Heart right ventricle (tissue), 16 donors: ENCODE data around the gene SLC25A41. TPM values are rescaled to one million over a fixed set of nuclear protein-coding genes. Genes with fewer than 3 reads are reported as not detected.

ENCODE experiments used
- ATAC-seq, 8 donors: fragments of 200-7000 bp; cut with Tn5 transposase; one replicate each; pipeline ENCODE4 v1.9.1; 2020; ENCODE audit warnings: mild to moderate bottlenecking in 8 of 8, moderate library complexity in 8 of 8, moderate number of reproducible peaks in 1 of 8
- DNase-seq, 2 donors: peaks; one replicate each; pipeline ENCODE4 v3.0.0-alpha.2; 2020
- H3K27ac ChIP-seq, 10 donors: fragments of 200-600 bp; sonication (generic) in 2 of 10; one replicate each; pipeline versions ENCODE4 v1.5.0 to v1.8.0; 2020 to 2022; ENCODE audit warnings: mild to moderate bottlenecking in 3 of 10
- H3K27me3 ChIP-seq, 7 donors: fragments of 200-600 bp; one replicate each; pipeline ENCODE4 v1.8.0; 2021 to 2022; ENCODE audit warnings: mild to moderate bottlenecking in 2 of 7
- H3K36me3 ChIP-seq, 9 donors: fragments of 200-600 bp; sonication (generic) in 1 of 9; one replicate each; pipeline versions ENCODE4 v1.5.0 to v1.8.0; 2020 to 2022; ENCODE audit warnings: mild to moderate bottlenecking in 2 of 9
- H3K4me1 ChIP-seq, 9 donors: fragments of 200-600 bp; sonication (generic) in 1 of 9; one replicate each; pipeline versions ENCODE4 v1.5.0 to v1.8.0; 2020 to 2022; ENCODE audit warnings: mild to moderate bottlenecking in 4 of 9
- H3K4me3 ChIP-seq, 10 donors: fragments of 200-600 bp; sonication (generic) in 2 of 10; one replicate each; pipeline versions ENCODE4 v1.5.0 to v1.8.0; 2020 to 2022; ENCODE audit warnings: mild to moderate bottlenecking in 7 of 10, moderate library complexity in 2 of 10
- H3K9me3 ChIP-seq, 11 donors: fragments of 200-600 bp in 10 of 11; sonication (generic) in 2 of 11; one replicate each; pipeline versions ENCODE4 v1.5.0 to v1.8.0; 2013 to 2022; ENCODE audit warnings: mild to moderate bottlenecking in 2 of 11, control low read depth in 1 of 11, moderate library complexity in 1 of 11
- WGBS, 2 donors: extraction: QIAGEN DNeasy Blood & Tissue Kit; methylation state at CpG; one replicate each; pipeline ENCODE4 v1.1.7; 2013; ENCODE audit warnings: inconsistent platforms in 1 of 2; 5-methylcytosine and 5-hydroxymethylcytosine counted together
- intact Hi-C, 10 donors: fragments of 100-400 bp; cut with DNase I; formaldehyde crosslinking; loops; one replicate each; pipeline versions ENCODE4 v1.11.1 to v1.14.2; 2022
- polyA plus RNA-seq, 2 donors: library from polyadenylated mRNA; stranded (reverse); fragments of 200-250 nt; gene quantifications; one replicate each; pipeline ENCODE4 v1.2.3, GENCODE V29; 2013
- total RNA-seq, 10 donors: library from RNA; stranded (reverse); fragmentation: NEBNext Ultra II Directional in 3 of 10; extraction: Animal tissue kit (Norgen Biotek cat#: 25700) in 3 of 10; gene quantifications; one replicate each; pipeline versions ENCODE4 v1.2.1 to v1.2.4, GENCODE V29; 2021 to 2023
- TF ChIP-seq, protein P1 (sequence below), 9 donors: fragments of 200-600 bp; sonication (generic) in 2 of 9; IDR thresholded peaks; one replicate each; pipeline versions ENCODE4 v1.5.0 to v1.8.0; 2021 to 2022; ENCODE audit warnings: antibody characterized with exemption in 9 of 9, mild to moderate bottlenecking in 5 of 9, moderate library complexity in 1 of 9
- donor health status: Arrhythmogenic right ventricular cardiomyopathy.
- donor health status: ischemic (EF 13 %, LVEDD 7.1; RV severe dilation, severe dysfunction).
- donor health status: healthy with polysubstance abuse.
- donor health status: DM: no; HTN: yes; CAD: no.
- donor health status: DM: no; HTN: no; CAD: no.
- donor health status: ischemic (EF 25% LVEDD 6.9; RV normal size, moderate dysfunction).
- donor health status: ischemic (EF 25% LVEDD 5.7; RV mildly dilated, moderate dysfunction).
- donor health status: healthy.
- donor health status: DM: yes; HTN: yes; CAD: no.
- donor health status: Ischemic cardiomyopathy.
- donor health status: ischemic (EF 35%, LVEDD 5.7; RV mildly dilated, moderate dysfunction).
- donor health status: nonischemic (EF 11% LVEDD 7.7; RV severe dilation, severe dysfunction).
- donor health status: DM: yes; HTN: yes; CAD: no.
- donor health status: PGD.
- donor health status: ischemic (EF 29% LVEDD 5.4; RV normal size, mild dysfunction).
- donor health status: nonischemic (EF 23%, LVEDD 6.1; RV moderate dilation, normal function).

SLC25A41 gene
- total and polyA plus RNA-seq, 12 donors: 0.17 to 1.7 (median 0.44) TPM; not detected in 4

DNA sequence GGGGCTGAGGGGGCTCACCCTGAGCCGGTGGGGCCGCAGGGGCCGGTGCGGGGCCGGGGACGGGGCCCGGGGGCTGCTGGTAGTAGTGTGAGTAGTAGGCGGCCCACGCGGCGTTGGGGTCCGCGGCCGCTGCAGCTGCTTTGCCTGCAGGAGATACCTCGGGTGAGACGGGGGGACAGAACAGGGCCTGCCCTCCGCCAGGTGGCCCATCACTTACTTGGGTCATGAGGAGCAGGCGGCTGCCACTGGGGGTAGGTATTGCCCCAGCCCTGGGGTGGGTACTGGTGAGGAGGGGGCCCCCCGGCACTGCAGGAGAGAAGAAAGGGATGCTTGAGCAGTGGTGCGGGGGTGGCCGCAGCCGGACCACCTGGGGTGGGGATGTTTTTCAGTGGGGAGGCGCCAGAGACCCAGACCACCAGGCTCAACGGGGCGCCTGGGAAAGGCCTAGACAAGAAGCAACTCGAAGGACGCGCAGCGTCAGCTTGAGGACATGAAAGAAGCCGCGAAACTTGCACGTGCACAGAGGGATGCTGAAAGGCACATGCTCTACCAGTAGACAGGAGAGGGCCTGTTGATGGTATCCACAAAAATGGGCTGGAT is 17.9 kb downstream of the SLC25A41 start:
- H3K4me3 ChIP-seq: no peak overlapping the region
- TF ChIP-seq, protein P1, sequence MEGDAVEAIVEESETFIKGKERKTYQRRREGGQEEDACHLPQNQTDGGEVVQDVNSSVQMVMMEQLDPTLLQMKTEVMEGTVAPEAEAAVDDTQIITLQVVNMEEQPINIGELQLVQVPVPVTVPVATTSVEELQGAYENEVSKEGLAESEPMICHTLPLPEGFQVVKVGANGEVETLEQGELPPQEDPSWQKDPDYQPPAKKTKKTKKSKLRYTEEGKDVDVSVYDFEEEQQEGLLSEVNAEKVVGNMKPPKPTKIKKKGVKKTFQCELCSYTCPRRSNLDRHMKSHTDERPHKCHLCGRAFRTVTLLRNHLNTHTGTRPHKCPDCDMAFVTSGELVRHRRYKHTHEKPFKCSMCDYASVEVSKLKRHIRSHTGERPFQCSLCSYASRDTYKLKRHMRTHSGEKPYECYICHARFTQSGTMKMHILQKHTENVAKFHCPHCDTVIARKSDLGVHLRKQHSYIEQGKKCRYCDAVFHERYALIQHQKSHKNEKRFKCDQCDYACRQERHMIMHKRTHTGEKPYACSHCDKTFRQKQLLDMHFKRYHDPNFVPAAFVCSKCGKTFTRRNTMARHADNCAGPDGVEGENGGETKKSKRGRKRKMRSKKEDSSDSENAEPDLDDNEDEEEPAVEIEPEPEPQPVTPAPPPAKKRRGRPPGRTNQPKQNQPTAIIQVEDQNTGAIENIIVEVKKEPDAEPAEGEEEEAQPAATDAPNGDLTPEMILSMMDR (IDR thresholded peaks at IDR 0.05): no peak
- peaks cover 0 to 33% (median 0%) of the 10 kb centered on the region in 9 donors for H3K4me1 ChIP-seq
- no peaks in the 10 kb centered on the region for H3K9me3 ChIP-seq
- DNase-seq (no peak), ATAC-seq (no peak)
- peaks cover 10 to 76% (median 63%) of the 10 kb centered on the region in 9 donors for H3K36me3 ChIP-seq
- 94% methylated on average over 32 of the region's 32 CpGs for whole genome bisulfite sequencing, 2 donors
- no peaks in the 10 kb centered on the region for H3K27me3 ChIP-seq
- H3K27ac ChIP-seq: no peak overlapping the region
- intact Hi-C loops: loop anchor here in 1 of 10 donors (10.0 kb wide), 1 partner anchor 191 kb away; no protein-coding TSS in a partner anchor

DNA sequence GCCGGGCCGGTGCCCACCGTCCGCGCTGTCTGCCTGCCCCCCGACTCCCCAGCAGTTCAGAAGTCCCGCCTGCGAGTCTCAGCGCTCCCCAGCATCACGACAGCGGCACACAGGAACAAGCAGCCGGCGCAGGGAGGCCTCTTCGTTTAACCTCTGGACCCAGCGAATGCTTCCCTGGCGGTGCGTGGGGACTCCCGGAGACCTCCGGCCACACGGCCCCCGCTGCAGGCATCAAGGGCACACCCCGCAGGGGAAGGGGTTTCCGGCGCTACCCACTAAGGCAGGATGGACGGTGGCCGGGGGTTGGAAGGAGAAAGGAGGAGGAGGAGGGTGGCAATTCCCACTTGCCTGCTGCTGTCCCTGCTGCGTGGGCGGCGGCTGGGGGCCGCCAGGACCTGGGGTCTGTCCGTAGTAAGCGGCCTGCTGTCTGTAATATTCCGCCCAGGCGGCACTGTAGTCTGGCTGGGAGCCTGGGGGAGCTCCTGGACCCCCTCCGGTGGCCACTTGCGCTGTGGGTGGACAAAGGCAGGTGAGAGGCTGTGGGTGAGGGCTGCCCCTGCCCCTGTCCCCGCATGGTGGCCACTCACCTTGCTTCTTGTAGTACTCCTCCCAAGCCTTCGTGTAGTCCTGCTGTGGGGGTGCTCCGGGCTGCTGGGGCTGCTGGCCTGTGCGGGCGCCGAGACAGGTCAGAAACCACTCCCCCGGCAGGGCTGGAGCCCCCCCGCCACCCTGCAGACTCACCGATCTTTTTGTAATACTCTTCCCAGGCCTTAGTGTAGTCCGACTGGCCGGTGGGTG is 18.6 kb downstream of the SLC25A41 start:
- intact Hi-C loops: loop anchor here in 1 of 10 donors (10.0 kb wide), 1 partner anchor 190 kb away; no protein-coding TSS in a partner anchor
- Histone ChIP-seq H3K27ac (no peak overlapping the region), H3K4me1 (peaks cover 0 to 26% (median 0%) of the 10 kb centered on the region in 9 donors), H3K27me3 (no peaks in the 10 kb centered on the region), H3K4me3 (no peak overlapping the region), H3K9me3 (no peaks in the 10 kb centered on the region), H3K36me3 (peaks cover 10 to 69% (median 59%) of the 10 kb centered on the region in 9 donors)
- 90 to 91% methylated on average over 47 of the region's 47 CpGs for WGBS, 2 donors
- no peak for DNase-seq
- TF ChIP-seq, protein P1 (IDR thresholded peaks at IDR 0.05): no peak
- ATAC-seq: no peak

DNA sequence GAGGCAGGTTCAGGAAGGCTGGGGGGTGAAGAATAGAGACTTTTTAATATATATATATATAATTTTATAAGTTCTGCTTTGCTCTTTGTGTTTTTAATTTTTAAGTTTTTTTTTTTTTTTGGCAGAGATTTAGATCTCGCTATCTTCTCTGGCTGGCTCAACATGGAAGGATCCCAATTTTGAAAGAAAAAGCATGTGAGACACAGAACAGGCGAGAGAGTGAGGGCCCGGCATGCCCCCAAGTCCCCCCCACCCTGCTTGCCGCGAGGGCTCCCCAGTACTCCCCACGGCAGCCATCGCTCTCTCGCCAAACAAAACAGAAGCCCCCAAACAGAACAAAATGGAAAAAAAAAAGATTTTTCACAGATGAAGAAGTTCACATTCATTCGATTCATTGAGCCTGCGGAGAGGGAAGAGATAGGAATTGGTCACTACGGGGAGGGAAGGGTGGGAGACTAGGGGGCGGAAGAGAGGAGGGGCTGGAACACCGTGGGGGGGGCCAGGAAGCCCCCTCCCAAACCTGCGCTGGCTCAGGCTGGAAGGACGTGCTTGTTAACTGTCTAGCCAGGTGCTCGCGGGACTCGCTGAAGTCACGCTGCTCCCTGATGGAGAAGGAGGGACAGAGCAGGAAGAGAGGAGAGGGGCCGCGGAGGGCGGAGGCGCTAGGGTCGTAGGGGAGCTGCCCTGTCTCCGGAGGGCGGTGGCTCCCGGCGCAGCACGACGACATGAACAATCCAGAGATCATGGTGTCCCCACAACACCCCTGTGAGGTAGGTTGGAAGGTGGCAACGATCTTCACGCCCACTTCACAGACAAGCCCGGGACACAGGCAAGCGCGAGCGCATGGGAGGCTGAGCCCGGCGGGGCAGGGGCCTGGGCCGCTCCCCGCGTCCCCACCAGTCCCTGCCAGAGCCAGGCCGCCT is 19.6 kb downstream of the SLC25A41 start:
- no peak for ATAC-seq
- Histone ChIP-seq H3K4me3 (no peak overlapping the region), H3K9me3 (no peaks in the 10 kb centered on the region), H3K27ac (peak overlapping the region in 1 of 10 donors; percentile 41), H3K4me1 (peaks cover 0 to 20% (median 0%) of the 10 kb centered on the region in 9 donors), H3K36me3 (peaks cover 10 to 59% (median 49%) of the 10 kb centered on the region in 9 donors), H3K27me3 (no peaks in the 10 kb centered on the region)
- TF ChIP-seq, protein P1 (IDR thresholded peaks at IDR 0.05): no peak
- intact Hi-C loops: loop anchor here in 1 of 10 donors (10.0 kb wide), 1 partner anchor 189 kb away; no protein-coding TSS in a partner anchor
- DNase-seq: no peak
- WGBS, 2 donors: 75% methylated on average over 42 of the region's 42 CpGs
